Suprapubic skin (tissue), 4 donors: ENCODE data around the gene RSPO3.

Experiments
- EP300 ChIP-seq: sonication (generic); formaldehyde crosslinking; IDR thresholded peaks from one replicate; pipeline ENCODE4 v1.6.1; 2017; ENCODE audit warnings: antibody characterized with exemption
- POLR2A ChIP-seq, 2 donors: fragments of 450-650 bp; IDR thresholded peaks; one replicate each; pipeline ENCODE4 v1.6.1; 2017; ENCODE audit warnings: antibody characterized with exemption in 2 of 2, mild to moderate bottlenecking in 2 of 2, moderate library complexity in 2 of 2
- POLR2AphosphoS5 ChIP-seq, 3 donors: sonication (generic); formaldehyde crosslinking; IDR thresholded peaks; one replicate each; pipeline ENCODE4 v1.6.1; 2017; ENCODE audit warnings: antibody characterized with exemption in 3 of 3
- TF ChIP-seq, protein P1 (sequence below), 2 donors: fragments of 200-600 bp in 1 of 2; fragments of 450-650 bp in 1 of 2; sonication (generic) in 1 of 2; IDR thresholded peaks; one replicate each; pipeline ENCODE4 v1.5.1; 2016 to 2019; ENCODE audit warnings: antibody characterized with exemption in 2 of 2, mild to moderate bottlenecking in 1 of 2, moderate library complexity in 1 of 2

DNA sequence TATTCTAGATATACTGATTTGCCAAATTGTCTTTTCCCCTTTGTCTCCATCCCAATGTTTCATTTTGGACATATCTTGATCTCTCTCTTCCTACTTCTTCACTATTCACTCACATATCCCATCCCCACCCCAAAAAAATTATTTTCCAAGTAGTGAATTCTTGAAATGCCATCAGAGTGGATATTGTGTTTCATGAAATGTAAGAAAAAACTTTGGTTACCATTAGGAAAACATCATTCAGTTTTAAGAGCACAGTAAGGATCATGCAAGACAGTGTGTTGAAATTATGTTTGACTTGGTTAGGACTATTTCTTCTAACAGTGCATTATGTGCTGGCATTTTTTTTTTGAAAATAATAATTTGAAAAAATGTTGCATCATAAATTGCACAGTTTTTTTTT, 5.7 kb downstream of the RSPO3 start:
- TF ChIP-seq, protein P1, sequence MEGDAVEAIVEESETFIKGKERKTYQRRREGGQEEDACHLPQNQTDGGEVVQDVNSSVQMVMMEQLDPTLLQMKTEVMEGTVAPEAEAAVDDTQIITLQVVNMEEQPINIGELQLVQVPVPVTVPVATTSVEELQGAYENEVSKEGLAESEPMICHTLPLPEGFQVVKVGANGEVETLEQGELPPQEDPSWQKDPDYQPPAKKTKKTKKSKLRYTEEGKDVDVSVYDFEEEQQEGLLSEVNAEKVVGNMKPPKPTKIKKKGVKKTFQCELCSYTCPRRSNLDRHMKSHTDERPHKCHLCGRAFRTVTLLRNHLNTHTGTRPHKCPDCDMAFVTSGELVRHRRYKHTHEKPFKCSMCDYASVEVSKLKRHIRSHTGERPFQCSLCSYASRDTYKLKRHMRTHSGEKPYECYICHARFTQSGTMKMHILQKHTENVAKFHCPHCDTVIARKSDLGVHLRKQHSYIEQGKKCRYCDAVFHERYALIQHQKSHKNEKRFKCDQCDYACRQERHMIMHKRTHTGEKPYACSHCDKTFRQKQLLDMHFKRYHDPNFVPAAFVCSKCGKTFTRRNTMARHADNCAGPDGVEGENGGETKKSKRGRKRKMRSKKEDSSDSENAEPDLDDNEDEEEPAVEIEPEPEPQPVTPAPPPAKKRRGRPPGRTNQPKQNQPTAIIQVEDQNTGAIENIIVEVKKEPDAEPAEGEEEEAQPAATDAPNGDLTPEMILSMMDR (IDR thresholded peaks at IDR 0.05) = no peak
- TF ChIP-seq POLR2A (IDR thresholded peaks at IDR 0.05) (no peak), EP300 (no peak), POLR2AphosphoS5 (IDR thresholded peaks at IDR 0.05) (no peak)
